HepG2 (cell line): Measurements from ENCODE around the gene FBXL22. TPM values are rescaled to one million over a fixed set of nuclear protein-coding genes. Genes with fewer than 3 reads are reported as not detected.
A peak's percentile ranks its signal among the peaks of the same experiment; 100 is the strongest.

Experiments
- ATF3 ChIP-seq: sonication (generic); formaldehyde crosslinking; IDR thresholded peaks from 2 replicates; pipeline ENCODE4 v1.4.0; 2020; ENCODE audit warnings: missing genetic modification reagents
- CREBL2 ChIP-seq: sonication (generic); formaldehyde crosslinking; IDR thresholded peaks from 2 replicates; pipeline ENCODE4 v1.8.1; 2023; ENCODE audit warnings: missing genetic modification reagents, mild to moderate bottlenecking, borderline replicate concordance
- DNMT1 ChIP-seq: sonication (generic); formaldehyde crosslinking; IDR thresholded peaks from 2 replicates; pipeline ENCODE4 v1.5.1; 2020; ENCODE audit warnings: mild to moderate bottlenecking, missing genetic modification reagents
- NR2F6 ChIP-seq, 2 experiments: IDR thresholded peaks; 2 replicates each; pipeline ENCODE4 v1.6.1; 2016; ENCODE audit warnings: antibody characterized with exemption in 1 of 2, mild to moderate bottlenecking in 1 of 2
- STAT6 ChIP-seq: sonication (generic); formaldehyde crosslinking; IDR thresholded peaks from 2 replicates; pipeline ENCODE4 v1.4.0; 2020; ENCODE audit warnings: missing genetic modification reagents, mild to moderate bottlenecking, borderline replicate concordance
- YY1 ChIP-seq: IDR thresholded peaks from 2 replicates; pipeline ENCODE4 v1.6.1; 2011; ENCODE audit warnings: low read length, low read depth, moderate library complexity, mild to moderate bottlenecking; ENCODE audit not compliant: insufficient read depth, insufficient replicate concordance
- ZFP91 ChIP-seq: sonication (generic); formaldehyde crosslinking; IDR thresholded peaks from 2 replicates; pipeline ENCODE4 v1.9.0; 2022; ENCODE audit warnings: missing genetic modification reagents, mild to moderate bottlenecking, borderline replicate concordance
- ZNF335 ChIP-seq: sonication (generic); formaldehyde crosslinking; IDR thresholded peaks from 2 replicates; pipeline ENCODE4 v1.4.0; 2020; ENCODE audit warnings: missing genetic modification reagents
- ZNF446 ChIP-seq: sonication (generic); formaldehyde crosslinking; IDR thresholded peaks from 2 replicates; pipeline ENCODE4 v1.5.0; 2020; ENCODE audit warnings: mild to moderate bottlenecking, missing genetic modification reagents
- ZNF451 ChIP-seq: sonication (generic); formaldehyde crosslinking; IDR thresholded peaks from 2 replicates; pipeline ENCODE4 v1.5.0; 2020; ENCODE audit warnings: mild to moderate bottlenecking, missing genetic modification reagents
- polyA plus RNA-seq, 8 experiments: library from polyadenylated mRNA; depleted of rRNA in 3 of 8; stranded (reverse) in 7 of 8; unstranded in 1 of 8; fragments of >200 nt; fragmentation: Illumina TruSeq in 4 of 8; extraction: Trizol in 4 of 8; gene quantifications; 2 replicates each; pipeline versions ENCODE4 v1.2.1 to v1.2.3, GENCODE V29; 2011 to 2016; ENCODE audit warnings: low read depth in 4 of 8, missing spikeins in 1 of 8, mixed read lengths in 1 of 8; ENCODE audit not compliant: insufficient read depth in 1 of 8
- total RNA-seq, 5 experiments: library from RNA; depleted of rRNA; stranded (reverse); fragments of >200 nt; fragmentation: Illumina TruSeq; extraction: Trizol; gene quantifications; 2 replicates each; pipeline ENCODE4 v1.2.3, GENCODE V29; 2016; ENCODE audit warnings: low read depth in 1 of 5

Gene FBXL22
- total and polyA plus RNA-seq, 2 of the 13 experiments (the other 11 are each of a cell fraction or from before 2014, with no cell fraction given): 0.15 to 0.33 TPM

GRCh38 chr15:63601704-63602185 is 4.6 kb downstream of the FBXL22 start (continued):
- TF ChIP-seq NR2F6 (IDR thresholded peaks at IDR 0.05) (no peak), NR2F6 (CRISPR knock-in tag; IDR thresholded peaks at IDR 0.05) (no peak), ZNF451 (CRISPR knock-in tag) (no peak), CREBL2 (CRISPR knock-in tag) (no peak), DNMT1 (CRISPR knock-in tag) (no peak), YY1 (no peak), ZNF335 (no peak), ATF3 (CRISPR knock-in tag) (no peak), ZFP91 (CRISPR knock-in tag) (0 out of 2 replicates have a peak, but pooled peaks have one; percentile 7), ZNF446 (CRISPR knock-in tag) (0 out of 2 replicates have a peak, but pooled peaks have one; percentile 11), STAT6 (CRISPR knock-in tag) (no peak)
